Stimulated activated CD4-positive, alpha-beta T cell treated with anti-CD3 and anti-CD28 coated beads, Interleukin-15, amount 100 ng/mL, for 24 hours (primary cell): Measurements from ENCODE around the gene BBS2.

Experiments used
- DNase-seq: peaks from one replicate; pipeline ENCODE4 v3.0.0-alpha.2; 2020

BBS2 gene

DNA sequence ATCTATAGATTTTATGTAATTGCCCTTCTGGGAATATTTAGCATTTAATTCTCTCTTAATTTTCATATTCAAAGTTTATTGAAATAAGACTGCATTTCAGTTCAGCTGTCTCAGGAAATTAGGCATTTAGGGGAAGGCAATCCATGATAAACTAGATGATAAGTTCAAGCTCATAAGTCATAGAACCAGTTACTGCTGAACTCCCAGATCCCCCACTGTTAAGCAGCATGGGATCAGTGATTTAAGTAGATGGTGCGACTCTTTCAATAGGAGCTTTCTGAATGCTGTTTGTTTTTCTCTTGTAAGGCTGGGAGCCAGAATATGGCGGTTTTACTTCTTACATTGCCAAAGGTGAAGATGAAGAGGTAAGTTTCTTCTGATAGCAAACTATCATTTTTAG lies 44.6 kb downstream of the BBS2 start:
- DNase-seq: no peak

DNA sequence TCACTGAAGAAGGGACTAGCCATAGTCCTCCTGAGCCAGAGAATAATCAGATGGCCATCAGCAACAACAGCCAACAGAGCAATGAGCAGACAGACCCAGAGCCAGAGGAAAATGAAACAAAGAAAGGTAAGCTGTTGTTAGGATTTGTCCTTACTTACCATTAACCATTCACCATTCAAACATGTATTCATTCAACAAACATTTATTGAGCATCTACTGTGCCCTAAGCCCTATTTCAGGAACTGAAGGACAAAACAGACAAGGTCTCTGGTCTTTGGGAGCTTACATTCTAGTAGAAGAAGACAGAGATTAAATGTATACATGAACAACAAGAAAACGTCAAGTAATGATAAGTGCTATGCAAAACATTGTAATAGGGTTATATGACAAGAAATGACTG lies 49.2 kb downstream of the BBS2 start:
- DNase-seq: no peak

DNA sequence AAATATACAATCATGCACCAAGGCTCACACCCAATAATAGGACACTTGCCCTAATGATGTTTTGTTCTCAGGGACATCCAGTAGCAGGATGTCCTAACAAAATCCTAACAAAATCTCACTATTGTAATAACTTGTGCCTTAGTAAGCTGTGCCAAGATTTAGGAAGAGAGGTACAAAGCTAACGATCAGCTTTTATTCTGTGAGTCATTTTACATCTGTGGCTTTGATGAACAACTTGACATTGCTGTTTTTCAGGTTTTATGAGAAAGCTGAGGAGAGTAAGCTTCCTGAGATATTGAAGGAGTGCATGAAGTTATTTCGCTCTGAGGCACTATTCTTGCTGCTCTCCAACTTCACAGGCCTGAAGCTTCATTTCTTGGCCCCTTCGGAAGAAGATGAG lies 49.6 kb downstream of the BBS2 start:
- no peak for DNase-seq

DNA sequence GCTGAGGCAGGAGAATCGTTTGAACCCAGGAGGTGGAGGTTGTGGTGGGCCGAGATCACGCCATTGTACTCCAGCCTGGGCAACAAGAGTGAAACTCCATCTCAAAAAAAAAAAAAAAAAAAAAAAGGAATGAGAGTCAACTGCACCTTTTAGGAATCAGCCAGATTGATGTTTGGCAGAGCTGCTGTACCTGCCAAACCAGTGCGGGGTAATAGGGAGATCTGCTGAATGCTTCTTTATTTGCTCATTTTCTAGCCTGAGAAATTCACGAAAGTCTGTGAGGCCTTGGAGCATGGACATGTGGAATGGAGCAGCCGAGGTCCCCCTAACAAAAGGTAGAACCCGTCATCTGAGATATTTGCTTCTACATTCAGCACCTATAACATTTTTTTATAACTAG lies 50.1 kb downstream of the BBS2 start:
- no peak for DNase-seq

- DNase-seq: no peak
These were observed 51.0 kb downstream of the BBS2 start for GRCh38 chr16:56468800-56469199.

DNA sequence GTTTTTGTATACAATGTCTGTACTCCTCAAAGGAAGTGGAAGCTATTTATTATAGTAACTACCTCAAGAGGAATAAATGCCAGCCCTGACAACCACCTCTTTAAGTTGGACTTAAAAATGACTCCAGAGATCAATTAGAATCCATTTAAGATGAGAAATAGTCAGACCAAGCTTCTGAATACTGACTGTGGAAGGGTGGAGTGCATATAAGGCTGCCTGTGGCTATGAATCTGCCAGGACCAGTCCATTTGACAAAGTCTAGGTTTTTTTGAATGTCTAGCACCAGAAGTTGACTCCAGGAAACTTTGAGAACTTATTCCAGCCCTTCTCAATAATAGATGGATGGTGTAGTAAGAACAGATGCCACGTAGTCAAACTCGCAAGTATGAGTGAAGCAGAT lies 53.5 kb downstream of the BBS2 start:
- DNase-seq: no peak

- DNase-seq: no peak
These were observed 56.7 kb downstream of the BBS2 start for GRCh38 chr16:56463153-56463552.

GRCh38 chr16:56462064-56462796 lies 57.6 kb downstream of the BBS2 start:
- DNase-seq: no peak

DNA sequence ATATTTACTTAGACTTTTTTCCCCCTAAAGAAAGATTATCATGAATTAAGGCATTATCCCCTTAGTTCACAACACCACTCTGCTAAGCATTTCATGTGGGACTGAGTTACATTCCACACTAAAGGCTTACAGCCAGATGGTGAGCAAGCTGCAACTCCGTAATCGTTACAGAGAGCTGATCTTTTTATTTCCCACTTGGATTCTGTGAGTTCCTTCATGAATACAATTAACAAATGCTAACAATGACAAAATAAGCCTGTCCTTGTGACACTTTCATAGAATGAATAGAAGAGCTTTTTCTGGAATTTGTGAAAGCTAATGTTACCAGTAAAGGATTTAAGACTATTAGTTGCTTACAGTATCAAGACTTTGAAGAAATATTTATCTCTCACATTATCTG lies 59.7 kb downstream of the BBS2 start:
- no peak for DNase-seq

- no peak for DNase-seq
These were observed 61.8 kb downstream of the BBS2 start for GRCh38 chr16:56457927-56458470.

DNA sequence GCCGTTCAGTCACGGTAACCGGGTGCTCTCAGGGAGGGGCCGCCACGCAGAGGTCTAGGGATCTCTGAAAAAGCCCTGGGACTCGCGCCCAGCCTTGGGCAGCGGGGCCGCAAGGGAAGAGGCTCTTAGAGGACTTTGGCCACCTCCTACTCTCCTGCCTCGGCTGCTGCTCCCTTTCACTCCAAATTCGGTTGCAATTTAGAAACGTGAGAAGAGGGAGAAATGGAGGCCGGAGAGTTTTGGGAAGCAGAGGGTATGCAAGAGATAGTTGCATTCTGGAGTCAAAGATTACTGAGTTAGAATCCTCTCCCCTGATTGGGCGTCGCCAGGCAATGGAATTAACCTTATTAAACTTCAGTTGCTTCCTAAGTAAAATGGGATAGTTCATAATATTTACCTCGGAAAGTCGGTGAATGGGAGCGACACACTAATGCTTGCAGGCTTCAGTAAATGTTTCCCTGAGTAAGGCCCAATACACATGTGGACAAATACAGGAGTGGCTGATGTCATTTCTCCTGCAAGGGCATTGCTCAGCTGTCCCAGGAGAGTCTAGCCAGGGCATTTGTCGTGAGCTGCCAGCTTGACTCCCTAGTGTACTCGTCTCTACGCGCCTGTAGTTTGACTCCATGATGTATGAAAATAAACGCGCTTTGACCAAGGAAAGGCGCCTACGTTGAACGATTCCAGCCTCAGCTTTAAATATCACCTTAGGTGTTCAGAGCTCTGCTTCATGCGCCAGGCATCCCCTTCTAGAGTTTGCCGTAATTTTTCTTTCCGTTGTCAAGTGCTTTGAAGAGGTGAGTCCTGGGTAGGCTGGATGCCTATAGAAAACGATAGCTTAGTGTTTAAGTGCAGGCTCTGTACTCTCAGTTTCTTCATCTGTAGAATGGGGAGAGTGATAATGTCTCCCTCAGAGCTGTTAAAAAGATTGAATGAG lies 67.8 kb downstream of the BBS2 start:
- peak; percentile 16 for DNase-seq

- DNase-seq: peak; percentile 94
These were observed 68.7 kb downstream of the BBS2 start, which contains the start of the genes NUDT21 and OGFOD1 for GRCh38 chr16:56450986-56451752. Gene NUDT21, minus strand, starts transcription at chr16:56451332. Its CDS starts 130 bp downstream, at chr16:56451202. Gene OGFOD1, plus strand, starts transcription at chr16:56451554. Its CDS starts 59 bp downstream, at chr16:56451613.

GRCh38 chr16:56450275-56450985 lies 69.4 kb downstream of the BBS2 start:
- DNase-seq: no peak

DNA sequence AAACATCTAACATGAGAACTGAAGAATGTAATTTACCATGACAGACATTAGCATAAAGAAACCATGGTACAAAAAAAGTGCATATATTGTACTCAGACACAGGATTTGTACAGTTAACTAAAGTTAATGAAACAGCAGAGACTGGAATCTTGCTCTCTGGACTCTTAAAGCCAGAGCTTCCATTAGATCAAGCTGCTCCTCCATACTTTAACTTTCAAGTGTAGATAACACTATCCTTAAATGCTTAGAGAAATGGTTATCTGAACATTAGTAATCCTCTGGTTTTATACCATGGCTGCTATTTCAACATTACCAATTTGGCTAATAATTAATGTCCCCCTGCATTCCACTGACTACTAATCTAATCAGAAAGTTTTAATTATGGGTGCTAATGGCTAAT lies 71.8 kb downstream of the BBS2 start:
- DNase-seq: no peak

DNA sequence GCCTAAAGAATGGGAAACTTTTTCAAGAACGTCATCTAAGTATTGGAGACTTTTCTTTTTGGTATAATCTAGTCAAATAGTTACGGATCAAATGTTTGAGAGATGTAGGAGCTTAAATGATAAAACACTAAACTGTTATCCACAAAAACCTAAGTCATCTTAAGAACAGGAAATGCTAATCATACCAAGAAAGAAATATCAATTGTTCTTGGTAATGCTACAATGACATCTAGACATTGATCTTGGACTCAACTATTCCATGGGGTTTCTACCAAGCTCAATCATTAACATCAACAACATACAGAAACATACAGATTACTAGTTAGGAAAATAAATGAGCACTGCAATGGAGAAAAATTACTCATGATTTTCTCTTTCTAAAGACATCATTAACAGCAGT lies 72.5 kb downstream of the BBS2 start:
- no peak for DNase-seq

DNA sequence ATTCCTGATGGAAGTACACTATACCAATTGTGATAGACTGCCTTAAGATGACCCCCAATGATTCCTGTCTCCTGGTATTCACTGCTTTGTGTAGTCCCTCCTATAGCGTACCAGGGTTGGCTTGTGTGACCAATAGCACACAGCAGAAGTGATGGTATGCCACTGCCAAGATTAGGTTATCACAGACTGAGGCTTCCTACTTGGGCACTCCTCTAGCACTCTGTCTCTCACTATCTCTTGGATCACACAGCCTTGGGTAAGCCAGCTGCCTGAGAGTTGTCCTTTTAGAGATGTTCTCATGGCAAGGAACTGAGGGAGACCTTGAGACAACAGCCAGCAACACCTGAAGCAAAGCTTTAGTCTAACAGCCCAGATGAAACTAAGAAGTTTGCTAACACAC lies 81.8 kb downstream of the BBS2 start:
- DNase-seq: no peak

DNA sequence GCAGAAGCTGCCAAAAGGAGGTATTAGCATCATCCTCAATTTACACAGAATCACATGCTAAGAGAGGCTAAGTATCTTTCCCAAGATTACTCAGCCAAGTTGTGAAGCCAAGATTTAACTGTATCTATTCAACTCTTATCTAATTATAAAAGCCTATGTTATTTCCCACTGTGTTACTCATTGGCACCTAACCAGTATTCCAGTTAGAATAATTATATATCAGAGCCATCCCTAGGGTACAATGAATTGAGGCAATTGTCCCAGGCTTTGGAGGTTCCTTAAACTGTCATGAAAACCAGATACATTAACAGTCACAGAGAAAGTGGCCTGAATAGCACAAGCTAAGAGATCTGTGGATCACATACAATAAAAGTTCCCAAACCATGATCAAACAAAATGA lies 83.6 kb downstream of the BBS2 start:
- DNase-seq: no peak
